ENCODE data around the gene BRD9.
"Not testable (repeated sequence)": the region's sequence is repeated elsewhere in the genome, so short reads cannot be mapped to it uniquely, and the experiment has no call there.

BRD9 gene

DNA sequence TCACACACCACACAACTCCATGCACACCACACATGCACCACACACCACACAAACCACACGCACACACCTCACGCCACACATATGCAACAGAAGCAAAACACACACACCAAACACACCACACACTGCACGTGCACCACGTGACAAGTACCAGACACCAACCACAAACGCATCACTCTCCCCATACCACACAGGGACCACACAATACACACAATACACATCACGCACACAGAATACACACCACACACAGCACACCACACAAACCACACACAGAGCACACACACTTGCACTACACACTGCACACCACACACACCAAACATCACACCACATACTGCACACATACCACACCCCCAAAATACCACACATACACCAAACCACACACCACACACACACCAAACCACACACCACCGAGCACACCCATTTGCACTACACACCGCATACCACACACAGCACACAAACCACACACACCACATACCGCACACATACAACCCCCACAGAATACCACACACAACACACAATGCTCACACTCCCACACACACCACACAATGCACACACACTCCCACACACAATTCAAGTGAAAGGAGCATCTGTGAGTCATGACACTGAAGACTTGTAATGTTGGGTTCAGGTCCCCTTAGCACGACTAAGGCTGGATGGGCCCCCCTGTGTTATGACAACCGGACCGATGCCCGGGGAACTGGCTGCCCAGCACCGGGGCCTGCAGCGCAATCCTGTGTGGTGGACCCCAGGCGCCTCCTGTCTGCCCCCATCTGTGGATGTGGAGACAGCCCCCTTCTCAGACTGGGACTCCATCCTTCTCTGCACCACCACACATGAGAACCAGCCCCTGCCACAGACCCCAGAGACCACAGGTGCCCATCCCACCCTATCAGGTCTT lies 35.8 kb downstream of the BRD9 start:
- no peak for DNase-seq

DNA sequence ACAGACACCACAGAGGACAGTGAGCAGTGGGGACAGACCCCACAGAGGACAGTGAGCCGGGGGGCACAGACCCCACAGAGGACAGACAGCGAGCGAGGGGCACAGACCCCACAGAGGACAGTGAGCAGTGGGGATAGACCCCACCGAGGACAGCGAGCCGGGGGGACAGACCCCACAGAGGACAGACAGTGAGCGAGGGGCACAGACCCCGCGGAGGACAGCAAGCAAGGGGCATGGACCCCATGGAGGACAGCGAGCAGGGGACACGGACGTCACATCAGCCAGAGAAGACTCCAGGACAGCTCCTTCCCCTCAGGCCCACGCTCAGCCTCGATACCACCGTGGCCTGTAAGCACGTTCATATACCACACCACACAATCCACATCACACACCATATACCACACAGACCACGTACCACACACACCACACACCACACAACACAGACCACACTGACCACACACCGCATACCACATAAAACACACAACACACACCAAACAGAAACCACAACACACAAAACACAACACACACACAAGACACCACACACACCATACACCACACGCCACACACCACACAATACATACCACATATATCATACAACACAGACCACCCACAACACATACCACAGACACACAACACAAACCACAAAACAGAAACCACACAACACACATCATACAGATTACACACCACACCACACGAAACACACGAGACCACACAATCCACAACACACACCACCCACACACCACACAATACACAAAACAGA lies 36.6 kb downstream of the BRD9 start:
- DNase-seq = no peak

DNA sequence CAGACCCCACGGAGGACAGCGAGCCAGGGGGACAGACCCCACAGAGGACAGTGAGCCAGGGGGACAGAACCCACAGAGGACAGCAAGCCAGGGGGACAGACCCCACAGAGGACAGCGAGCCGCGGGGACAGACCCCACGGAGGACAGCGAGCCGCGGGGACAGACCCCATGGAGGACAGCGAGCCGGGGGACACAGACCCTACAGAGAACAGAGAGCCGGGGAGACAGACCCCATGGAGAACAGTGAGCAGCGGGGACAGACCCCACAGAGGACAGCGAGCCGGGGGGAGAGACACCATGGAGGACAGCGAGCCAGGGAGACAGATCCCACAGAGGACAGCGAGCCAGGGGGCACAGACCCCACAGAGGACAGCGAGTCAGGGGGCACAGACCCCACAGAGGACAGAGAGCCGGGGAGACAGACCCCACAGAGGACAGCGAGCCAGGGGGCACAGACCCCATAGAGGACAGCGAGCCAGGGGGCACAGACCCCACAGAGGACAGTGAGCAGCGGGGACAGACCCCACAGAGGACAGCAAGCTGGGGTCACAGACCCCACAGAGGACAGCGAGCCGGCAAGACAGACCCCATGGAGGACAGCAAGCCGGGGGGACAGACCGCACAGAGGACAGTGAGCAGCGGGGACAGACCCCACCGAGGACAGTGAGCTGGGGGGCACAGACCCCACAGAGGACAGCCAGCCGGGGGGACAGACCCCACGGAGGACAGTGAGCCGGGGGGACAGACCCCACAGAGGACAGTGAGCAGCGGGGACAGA lies 37.4 kb downstream of the BRD9 start:
- no peak for DNase-seq

DNA sequence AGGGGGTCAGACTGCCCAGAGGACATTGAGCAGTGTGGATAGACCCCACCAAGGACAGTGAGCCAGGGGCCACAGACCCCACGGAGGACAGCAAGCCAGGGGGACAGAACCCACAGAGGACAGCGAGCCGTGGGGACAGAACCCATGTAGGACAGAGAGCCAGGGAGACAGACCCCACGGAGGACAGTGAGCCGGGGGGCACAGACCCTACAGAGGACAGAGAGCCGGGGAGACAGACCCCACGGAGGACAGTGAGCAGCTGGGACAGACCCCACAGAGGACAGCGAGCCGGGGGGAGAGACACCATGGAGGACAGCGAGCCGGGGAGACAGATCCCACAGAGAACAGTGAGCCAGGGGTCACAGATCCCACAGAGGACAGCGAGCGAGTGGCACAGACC lies 38.4 kb downstream of the BRD9 start:
- no peak for DNase-seq

DNA sequence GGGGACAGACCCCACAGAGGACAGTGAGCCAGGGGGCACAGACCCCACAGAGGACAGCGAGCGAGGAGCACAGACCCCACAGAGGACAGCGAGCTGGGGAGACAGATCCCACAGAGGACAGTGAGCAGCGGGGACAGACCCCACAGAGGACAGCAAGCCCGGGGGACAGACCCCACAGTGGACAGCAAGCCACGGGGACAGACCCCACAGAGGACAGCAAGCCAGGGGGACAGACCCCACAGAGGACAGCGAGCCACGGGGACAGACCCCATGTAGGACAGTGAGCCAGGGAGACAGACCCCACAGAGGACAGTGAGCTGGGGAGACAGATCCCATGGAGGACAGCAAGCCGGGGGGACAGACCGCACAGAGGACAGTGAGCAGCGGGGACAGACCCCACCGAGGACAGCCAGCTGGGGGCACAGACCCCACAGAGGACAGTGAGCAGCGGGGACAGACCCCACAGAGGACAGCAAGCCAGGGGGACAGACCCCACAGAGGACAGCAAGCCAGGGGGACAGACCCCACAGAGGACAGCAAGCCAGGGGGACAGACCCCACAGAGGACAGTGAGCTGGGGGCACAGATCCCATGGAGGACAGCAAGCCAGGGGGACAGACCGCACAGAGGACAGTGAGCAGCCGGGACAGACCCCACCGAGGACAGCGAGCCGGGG lies 39.0 kb downstream of the BRD9 start:
- DNase-seq = not testable (repeated sequence)

DNA sequence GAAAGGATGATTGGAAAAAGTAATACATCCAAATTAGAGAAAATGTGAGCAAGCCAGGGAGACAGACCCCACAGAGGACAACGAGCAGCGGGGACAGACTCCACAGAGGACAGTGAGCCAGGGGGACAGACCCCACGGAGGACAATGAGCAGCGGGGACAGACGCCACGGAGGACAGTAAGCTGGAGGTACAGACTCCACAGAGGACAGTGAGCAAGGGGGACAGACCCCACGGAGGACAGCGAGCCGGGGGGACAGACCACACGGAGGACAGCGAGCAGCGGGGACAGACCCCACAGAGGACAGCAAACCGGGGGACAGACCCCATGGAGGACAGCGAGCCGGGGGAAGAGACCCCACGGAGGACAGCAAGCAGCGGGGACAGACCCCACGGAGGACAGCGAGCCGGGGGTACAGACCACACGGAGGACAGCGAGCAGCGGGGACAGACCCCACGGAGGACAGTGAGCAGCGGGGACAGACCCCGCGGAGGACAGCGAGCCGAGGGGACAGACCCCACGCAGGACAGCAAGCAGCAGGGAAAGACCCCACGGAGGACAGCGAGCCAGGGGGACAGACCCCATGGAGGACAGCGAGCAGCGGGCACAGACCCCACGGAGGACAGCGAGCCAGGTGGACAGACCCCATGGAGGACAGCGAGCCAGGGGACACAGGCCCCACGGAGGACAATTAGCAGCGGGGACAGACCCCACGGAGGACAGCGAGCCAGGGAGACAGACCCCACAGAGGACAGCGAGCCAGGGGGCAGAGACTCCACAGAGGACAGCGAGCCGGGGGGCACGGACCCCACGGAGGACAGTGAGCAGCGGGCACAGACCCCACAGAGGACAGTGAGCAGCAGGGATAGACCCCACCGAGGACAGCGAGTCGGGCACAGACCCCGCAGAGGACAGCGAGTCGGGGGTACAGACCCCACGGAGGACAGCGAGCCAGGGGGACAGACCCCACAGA lies 39.9 kb downstream of the BRD9 start:
- DNase-seq = no peak

DNA sequence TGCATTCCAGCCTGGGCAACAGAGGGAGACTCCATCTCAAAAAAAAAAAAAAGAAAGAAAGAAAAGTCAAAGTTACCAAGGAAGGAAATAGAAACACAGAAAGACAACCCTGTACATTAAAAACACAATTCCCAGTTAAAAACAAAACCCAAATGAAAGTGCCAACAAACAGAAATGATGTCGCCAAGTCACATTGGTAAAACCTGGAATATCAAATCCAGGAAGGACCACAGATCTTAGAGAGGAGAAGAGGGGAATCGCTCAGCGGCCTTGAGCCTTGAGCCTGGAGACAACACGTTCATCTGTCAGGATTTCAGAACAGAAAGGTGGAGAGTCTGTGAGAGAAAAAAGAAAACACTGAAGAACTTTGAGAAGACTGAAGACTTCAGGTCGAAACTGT lies 40.6 kb downstream of the BRD9 start:
- DNase-seq = no peak

DNA sequence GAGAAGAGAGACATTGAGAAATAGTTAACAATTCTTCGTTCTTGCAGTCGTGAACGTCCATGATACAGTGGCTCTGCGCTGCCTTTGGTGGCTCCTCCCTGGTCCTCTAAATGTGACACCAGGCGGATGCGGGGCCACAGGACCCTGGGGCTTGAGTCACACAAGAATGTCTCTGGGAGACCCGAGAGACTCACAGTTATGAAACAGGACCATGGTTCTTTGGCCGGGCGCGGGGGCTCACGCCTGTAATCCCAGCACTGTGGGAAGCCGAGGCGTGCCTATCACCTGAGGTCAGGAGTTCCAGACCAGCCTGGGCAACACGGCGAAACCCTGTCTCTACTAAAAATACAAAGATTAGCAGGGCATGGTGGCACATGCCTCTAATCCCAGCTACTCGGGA lies 41.0 kb downstream of the BRD9 start:
- DNase-seq = no peak

DNA sequence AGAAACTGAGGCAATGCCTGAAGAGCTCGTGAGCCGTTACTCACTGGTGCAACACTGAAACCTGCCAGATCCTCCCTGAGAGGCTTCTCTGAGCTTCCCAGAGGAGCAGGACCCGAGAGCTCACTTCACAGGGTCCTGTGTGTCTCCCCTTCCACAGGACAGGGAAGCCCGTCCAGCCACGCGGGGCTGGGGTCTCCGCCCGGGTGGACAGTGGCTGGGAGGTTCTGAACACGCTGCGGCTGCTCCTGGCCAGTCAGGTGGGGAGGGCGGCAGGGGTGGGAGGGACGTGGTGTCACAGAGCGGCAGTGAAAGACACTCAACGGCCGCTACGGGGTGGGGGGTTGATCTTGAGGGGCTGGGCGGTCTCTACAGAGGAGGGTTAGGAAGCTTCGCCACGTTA lies 41.5 kb downstream of the BRD9 start:
- DNase-seq = no peak

DNA sequence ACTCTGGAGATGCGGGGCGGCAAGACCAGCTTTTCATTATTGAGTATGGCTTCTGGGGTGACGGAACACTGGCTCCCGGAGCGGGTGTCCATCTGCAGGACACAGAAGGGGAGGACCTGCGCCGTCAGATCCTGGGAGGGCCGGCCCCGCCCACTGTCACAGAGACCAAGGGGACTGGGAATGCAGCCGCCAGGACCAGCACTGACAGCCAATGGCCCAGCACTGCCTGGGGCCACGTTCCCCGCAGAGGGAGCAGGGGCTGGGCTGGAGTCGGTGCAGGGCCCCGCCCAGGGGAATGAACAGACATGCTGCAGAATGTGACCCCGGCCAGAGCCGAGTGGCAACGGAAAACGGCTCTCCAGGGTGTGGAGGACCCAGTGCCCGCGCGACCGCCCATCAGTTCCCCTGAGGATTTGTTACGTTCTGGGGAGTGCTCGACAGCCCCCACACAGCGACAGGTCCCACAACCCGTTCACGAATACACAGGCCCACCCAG lies 42.0 kb downstream of the BRD9 start, which contains the start of gene ZDHHC11:
Gene ZDHHC11 (minus strand): TSS at position 476 of the 496 bp plus-strand sequence. CDS start 384 bp downstream, at position 92.
- no peak for DNase-seq

DNA sequence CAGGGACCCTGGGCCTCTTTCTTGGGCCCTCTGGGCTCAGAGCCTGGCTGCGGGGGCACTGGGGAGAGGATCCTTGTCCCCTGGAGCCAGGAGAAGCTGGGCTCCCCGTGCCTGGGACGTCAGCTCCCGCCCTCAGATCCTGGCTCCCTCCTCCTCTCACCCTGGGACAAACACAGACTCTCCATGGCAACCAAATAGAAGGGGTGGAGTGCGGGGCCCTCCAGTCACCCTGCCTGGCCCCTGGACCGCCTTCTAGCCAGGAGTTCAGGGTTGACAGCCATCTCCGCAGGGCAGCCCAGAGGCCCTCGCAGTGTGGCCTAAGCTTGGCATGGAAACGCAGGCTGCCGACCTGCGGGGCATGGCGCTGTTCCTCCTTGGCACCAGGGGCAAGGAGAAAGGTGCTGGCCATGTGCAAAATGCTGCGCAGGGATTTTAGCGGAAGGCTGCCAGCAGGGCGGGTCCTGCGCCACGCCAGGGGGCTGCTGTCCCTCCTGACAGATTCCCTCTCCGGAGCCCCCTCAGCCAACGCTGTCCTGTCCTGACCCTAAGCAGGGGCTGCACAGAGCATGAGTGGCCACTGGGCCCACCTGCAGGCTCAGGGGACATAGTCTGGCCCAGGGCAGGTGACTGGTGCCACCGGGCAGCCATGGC lies 42.8 kb downstream of the BRD9 start:
- DNase-seq = no peak

DNA sequence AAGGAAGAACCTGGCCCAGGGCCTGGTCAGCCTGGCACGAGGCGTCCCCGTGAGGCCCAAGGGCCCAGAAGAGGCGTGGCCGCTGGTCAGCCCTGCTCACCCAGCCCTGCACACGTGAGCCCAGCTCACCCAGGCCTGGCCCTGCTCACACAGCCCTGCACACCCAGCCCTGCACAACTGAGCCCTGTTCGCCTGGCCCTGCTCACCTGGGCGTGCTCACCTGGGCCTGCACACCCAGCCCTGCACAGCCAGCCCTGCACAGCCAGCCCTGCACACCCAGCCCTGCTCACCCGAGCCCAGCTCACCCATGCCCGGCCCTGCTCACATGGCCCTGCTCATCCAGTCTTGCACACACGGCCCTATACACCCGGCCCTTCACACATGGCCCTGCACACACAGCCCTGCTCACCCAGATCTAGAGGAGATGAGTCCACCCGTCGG lies 43.9 kb downstream of the BRD9 start:
- DNase-seq = no peak

DNA sequence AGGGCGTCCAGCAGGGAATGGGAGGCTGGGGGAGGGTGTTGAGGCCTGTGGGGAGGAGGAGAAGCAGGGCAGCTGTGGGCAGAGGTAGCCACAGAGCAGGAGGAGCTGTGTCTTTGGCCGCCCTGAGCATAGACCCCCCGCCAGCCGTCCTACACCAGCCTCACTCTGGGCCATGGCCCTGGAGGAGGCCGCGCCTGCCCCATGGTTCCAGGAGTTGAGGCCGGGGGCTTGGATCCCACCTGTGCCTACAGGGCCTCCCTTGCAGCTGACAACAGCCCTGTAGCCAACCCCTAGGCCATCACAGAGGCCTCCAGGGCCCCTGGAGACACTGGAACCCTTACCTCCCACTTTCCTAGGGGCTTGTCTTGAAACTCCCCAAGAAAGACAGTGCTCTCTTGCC lies 44.9 kb downstream of the BRD9 start:
- not testable (repeated sequence) for DNase-seq

DNA sequence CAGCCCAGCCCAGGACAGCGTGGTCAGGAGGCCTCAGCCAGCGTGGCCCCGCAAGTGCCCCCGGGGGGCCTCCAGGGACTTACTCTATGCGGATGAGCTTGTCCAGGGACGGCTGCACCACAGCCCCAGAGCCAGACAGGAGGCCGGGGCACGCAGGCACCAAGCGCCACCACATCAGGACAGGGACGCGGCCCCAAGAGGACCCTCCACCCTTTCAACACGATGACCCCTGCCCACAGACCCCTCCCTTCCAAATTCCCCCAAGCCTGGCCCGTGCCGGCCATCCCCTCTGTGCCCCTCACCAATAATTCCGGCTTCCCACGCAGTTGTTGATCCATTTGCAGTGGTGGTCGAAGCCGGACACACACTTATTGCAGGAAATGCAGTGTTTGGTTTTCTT lies 45.4 kb downstream of the BRD9 start:
- DNase-seq = not testable (repeated sequence)

DNA sequence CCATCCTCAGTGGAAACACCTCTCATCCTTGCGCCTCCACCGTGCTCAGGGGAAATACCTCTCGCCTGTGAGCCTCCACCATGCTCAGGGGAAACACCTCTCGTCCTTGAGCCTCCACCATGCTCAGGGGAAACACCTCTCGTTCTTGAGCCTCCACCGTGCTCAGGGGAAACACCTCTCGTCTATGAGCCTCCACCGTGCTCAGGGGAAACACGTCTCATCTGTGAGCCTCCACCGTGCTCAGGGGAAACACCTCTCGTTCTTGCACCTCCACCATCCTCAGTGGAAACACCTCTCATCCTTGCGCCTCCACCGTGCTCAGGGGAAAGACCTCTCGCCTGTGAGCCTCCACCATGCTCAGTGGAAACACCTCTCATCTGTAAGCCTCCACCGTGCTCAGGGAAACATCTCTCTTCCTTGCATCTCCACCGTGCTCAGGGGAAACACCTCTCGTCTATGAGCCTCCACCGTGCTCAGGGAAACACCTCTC lies 46.0 kb downstream of the BRD9 start:
- not testable (repeated sequence) for DNase-seq

DNA sequence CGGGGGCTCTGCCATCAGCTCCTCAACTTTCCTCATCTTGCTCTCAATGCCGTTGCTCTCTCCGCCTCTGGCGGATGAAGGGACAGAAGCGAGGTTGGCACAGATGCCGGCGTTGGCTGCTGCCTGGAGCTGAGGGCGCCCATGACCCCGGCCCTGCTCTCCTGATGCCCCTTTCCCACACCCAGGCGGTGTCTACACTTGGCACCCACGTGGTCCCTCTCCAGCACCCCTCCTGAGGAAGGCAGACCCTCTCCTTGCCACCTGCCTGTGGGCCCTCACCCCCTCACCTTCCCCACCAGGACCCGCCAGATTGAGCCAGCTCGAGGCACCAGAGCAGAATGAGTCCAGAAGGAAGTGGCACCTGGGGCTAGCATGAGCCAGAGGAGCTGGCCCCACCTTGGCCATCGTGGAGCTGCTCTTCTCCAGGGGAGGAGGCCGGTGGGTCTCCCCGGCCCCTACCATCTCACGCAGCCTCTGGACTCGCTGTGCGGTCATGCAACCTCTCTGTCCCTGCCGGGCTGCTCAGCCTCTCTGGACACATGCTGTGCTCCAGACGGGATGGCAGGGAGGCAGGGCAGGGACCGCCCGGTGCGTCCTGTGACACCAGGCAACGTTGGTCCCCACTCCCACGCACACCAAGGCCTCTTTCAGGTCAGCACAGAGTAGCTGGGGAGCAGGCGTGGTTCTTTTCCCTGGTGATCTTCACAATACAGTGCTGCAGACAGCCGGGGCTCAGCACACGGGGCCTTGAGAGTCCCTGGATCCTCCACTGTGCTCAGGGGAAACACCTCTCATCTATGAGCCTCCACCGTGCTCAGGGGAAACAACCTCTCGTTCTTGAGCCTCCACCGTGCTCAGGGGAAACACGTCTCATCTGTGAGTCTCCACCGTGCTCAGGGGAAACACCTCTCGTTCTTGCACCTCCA lies 46.7 kb downstream of the BRD9 start:
- not testable (repeated sequence) for DNase-seq

DNA sequence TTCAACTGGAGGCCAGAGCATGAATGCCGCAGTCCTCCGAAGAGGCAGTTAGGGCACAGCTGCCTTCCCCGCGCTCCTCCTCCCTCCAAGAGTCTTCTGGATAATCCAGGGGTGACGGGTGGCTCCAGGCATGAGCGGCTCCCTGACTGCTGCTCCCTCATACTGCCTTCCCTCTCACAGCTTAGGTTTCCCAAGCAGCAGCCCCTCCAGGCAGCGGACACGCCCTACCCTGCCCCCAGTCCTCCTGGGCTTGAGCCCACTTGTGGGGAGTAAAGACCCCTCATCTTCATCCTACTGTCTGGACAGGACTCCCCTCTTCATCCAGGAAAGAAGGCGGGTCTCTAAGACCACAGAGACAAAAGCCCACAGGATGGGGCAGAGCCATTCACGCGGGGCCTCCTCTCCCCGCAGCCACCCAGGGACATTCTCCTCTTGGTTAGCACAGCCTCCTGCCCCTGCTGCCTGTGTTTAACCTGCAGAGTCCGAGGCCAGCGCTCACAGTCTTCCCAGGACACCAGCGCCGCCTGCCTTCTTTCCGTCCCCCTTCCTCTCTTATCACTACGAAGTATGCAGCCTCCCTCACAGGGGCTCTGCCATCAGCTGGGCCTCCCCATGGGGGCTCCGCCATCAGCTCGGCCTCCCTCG lies 47.4 kb downstream of the BRD9 start:
- DNase-seq = not testable (repeated sequence)

DNA sequence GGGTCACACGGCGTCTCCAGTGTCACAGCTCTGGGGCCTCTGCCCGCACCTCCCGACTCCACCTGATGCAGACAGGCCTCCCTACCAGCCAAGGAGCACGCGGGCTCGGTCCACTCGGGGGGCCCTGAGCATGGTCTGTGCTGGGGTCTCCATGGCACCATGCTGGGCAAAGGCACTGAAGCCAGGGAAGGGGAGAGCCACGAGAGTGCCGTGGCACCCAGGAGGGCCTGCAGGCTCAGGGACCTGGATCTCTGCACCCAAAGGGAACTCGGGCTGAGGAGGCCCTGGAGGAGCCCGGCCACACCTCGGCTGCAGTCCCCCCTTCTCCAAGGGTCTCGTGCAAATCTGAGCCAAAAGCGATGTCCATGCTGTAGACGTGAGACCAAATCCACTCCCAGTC lies 48.2 kb downstream of the BRD9 start:
- not testable (repeated sequence) for DNase-seq

DNA sequence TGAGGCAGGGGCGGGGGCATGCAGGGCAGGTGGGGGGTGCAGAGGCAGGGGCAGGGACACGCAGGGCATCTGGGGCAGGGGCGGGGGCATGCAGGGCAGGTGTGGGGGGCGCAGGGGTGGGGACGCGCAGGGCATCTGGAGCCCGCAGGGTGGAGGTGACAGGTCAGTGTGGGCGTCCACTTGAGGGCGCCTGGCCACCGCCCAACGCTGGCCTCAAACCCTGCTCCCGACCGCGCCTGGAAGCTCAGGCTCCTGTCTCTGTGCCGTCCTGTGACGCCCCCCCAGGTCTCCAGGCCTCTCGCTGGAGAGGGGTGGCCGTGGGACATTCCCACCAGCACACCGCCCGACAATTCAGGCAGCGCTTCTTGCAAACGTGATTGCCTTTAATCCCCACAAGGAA lies 48.7 kb downstream of the BRD9 start:
- not testable (repeated sequence) for DNase-seq
